LNCaP clone FGC (cell line): Measurements from ENCODE around the gene RUSC2.

Experiments
- DNase-seq: peaks from one replicate; pipeline ENCODE4 v3.0.0-alpha.2; 2011; ENCODE audit warnings: low read depth
- H3K4me3 ChIP-seq: 2 replicates; pipeline ENCODE4 v1.5.1; 2011; ENCODE audit warnings: mild to moderate bottlenecking, low read depth, low read length, control low read depth
- CTCF ChIP-seq: IDR thresholded peaks from 2 replicates; pipeline ENCODE4 v1.5.1; 2012; ENCODE audit warnings: mild to moderate bottlenecking; ENCODE audit not compliant: control insufficient read depth, insufficient read depth; ENCODE audit errors: extremely low read depth

Gene RUSC2

GRCh38 chr9:35515766-35516165 lies 25.9 kb downstream of the RUSC2 start:
- H3K4me3 ChIP-seq: no peak overlapping the region
- TF ChIP-seq CTCF: no peak
- DNase-seq: no peak

- no peak for DNase-seq
- H3K4me3 ChIP-seq: no peak overlapping the region
- TF ChIP-seq CTCF: no peak
These were observed 26.6 kb downstream of the RUSC2 start for GRCh38 chr9:35516479-35516878.

GRCh38 chr9:35517131-35517530 lies 27.2 kb downstream of the RUSC2 start:
- DNase-seq: no peak
- no peak overlapping the region for H3K4me3 ChIP-seq
- no peak for TF ChIP-seq CTCF

- no peak for DNase-seq
- no peak for TF ChIP-seq CTCF
- no peak overlapping the region for H3K4me3 ChIP-seq
These were observed 27.8 kb downstream of the RUSC2 start for GRCh38 chr9:35517552-35518224.

- H3K4me3 ChIP-seq: no peak overlapping the region
- no peak for TF ChIP-seq CTCF
- peak; percentile 76 for DNase-seq
These were observed 28.4 kb downstream of the RUSC2 start for GRCh38 chr9:35518225-35518821.

GRCh38 chr9:35518981-35519679 lies 29.2 kb downstream of the RUSC2 start:
- H3K4me3 ChIP-seq: no peak overlapping the region
- peak; percentile 72 for DNase-seq
- no peak for TF ChIP-seq CTCF
